HepG2 (cell line): ENCODE results near the gene C22orf39. TPM values are rescaled to one million over a fixed set of nuclear protein-coding genes. Genes with fewer than 3 reads are reported as not detected.

ENCODE experiments used
- ADNP ChIP-seq: sonication (generic); formaldehyde crosslinking; IDR thresholded peaks from 2 replicates; pipeline ENCODE4 v1.4.0; 2020; ENCODE audit warnings: missing genetic modification reagents
- ARHGAP35 ChIP-seq: sonication (generic); formaldehyde crosslinking; IDR thresholded peaks from 2 replicates; pipeline ENCODE4 v1.9.0; 2022; ENCODE audit warnings: mild to moderate bottlenecking, inconsistent platforms, moderate library complexity, missing genetic modification reagents, borderline replicate concordance
- ATM ChIP-seq: fragments of 450-650 bp; IDR thresholded peaks from 2 replicates; pipeline ENCODE4 v1.7.1; 2017; ENCODE audit warnings: mild to moderate bottlenecking, borderline replicate concordance
- CAMTA2 ChIP-seq: sonication (generic); formaldehyde crosslinking; IDR thresholded peaks from 2 replicates; pipeline ENCODE4 v1.4.0; 2020; ENCODE audit warnings: mild to moderate bottlenecking, missing genetic modification reagents, borderline replicate concordance
- CBX5 ChIP-seq: sonication (generic); formaldehyde crosslinking; IDR thresholded peaks from 2 replicates; pipeline ENCODE4 v1.4.0; 2020; ENCODE audit warnings: missing genetic modification reagents, borderline replicate concordance
- GABPB1 ChIP-seq: IDR thresholded peaks from 2 replicates; pipeline ENCODE4 v1.6.1; 2016; ENCODE audit warnings: mild to moderate bottlenecking, missing genetic modification reagents, moderate library complexity, missing compliant biosample characterization
- HIVEP1 ChIP-seq: sonication (generic); formaldehyde crosslinking; IDR thresholded peaks from 2 replicates; pipeline ENCODE4 v1.4.0; 2020; ENCODE audit warnings: mild to moderate bottlenecking, missing genetic modification reagents
- JUNB ChIP-seq: sonication (generic); formaldehyde crosslinking; IDR thresholded peaks from 2 replicates; pipeline ENCODE4 v1.8.0; 2022; ENCODE audit warnings: missing genetic modification reagents, mild to moderate bottlenecking, borderline replicate concordance
- MAZ ChIP-seq, 2 experiments: sonication (generic) in 1 of 2; formaldehyde crosslinking in 1 of 2; IDR thresholded peaks; 2 replicates each; pipeline versions ENCODE4 v1.5.0 to v1.6.1; 2012 to 2020; ENCODE audit warnings: low read depth in 2 of 2, mild to moderate bottlenecking in 2 of 2, borderline replicate concordance in 1 of 2, improper control_type of control experiment in 1 of 2, low read length in 1 of 2, missing genetic modification reagents in 1 of 2, moderate library complexity in 1 of 2
- MEIS1 ChIP-seq: sonication (generic); formaldehyde crosslinking; IDR thresholded peaks from 2 replicates; pipeline ENCODE4 v1.9.0; 2021; ENCODE audit warnings: mild to moderate bottlenecking, missing genetic modification reagents, moderate library complexity, borderline replicate concordance
- SIN3B ChIP-seq: fragments of 150-350 bp; IDR thresholded peaks from 2 replicates; pipeline ENCODE4 v1.6.1; 2014; ENCODE audit warnings: low read length
- SP1 ChIP-seq, 2 experiments: fragments of 450-650 bp in 1 of 2; sonication (generic) in 1 of 2; formaldehyde crosslinking in 1 of 2; IDR thresholded peaks; 2 replicates each; pipeline versions ENCODE4 v1.4.0 to v1.6.1; 2016 to 2020; ENCODE audit warnings: missing genetic modification reagents in 1 of 2
- STAG1 ChIP-seq: sonication (generic); formaldehyde crosslinking; IDR thresholded peaks from 2 replicates; pipeline ENCODE4 v1.4.0; 2020; ENCODE audit warnings: missing genetic modification reagents
- TCF12 ChIP-seq, 2 experiments: fragments of 450-650 bp in 1 of 2; sonication (generic) in 1 of 2; formaldehyde crosslinking in 1 of 2; IDR thresholded peaks; 2 replicates each; pipeline versions ENCODE4 v1.6.1 to v1.8.0; 2017 to 2022; ENCODE audit warnings: antibody characterized with exemption in 1 of 2, mild to moderate bottlenecking in 1 of 2, missing genetic modification reagents in 1 of 2, moderate library complexity in 1 of 2
- YY1 ChIP-seq: IDR thresholded peaks from 2 replicates; pipeline ENCODE4 v1.6.1; 2011; ENCODE audit warnings: low read length, low read depth, moderate library complexity, mild to moderate bottlenecking; ENCODE audit not compliant: insufficient read depth, insufficient replicate concordance
- ZNF256 ChIP-seq: sonication (generic); formaldehyde crosslinking; conservative IDR thresholded peaks from 2 replicates; pipeline ENCODE4 v1.4.0; 2020; ENCODE audit warnings: missing genetic modification reagents
- ZNF354B ChIP-seq: sonication (generic); formaldehyde crosslinking; IDR thresholded peaks from 2 replicates; pipeline ENCODE4 v1.8.0; 2022; ENCODE audit warnings: mild to moderate bottlenecking, missing genetic modification reagents
- ZNF468 ChIP-seq: sonication (generic); formaldehyde crosslinking; IDR thresholded peaks from 2 replicates; pipeline ENCODE4 v1.8.0; 2022; ENCODE audit warnings: mild to moderate bottlenecking, moderate library complexity, missing genetic modification reagents
- ZNF510 ChIP-seq: sonication (generic); formaldehyde crosslinking; IDR thresholded peaks from 2 replicates; pipeline ENCODE4 v1.4.0; 2020; ENCODE audit warnings: low read depth, mild to moderate bottlenecking, missing genetic modification reagents
- ZNF790 ChIP-seq: sonication (generic); formaldehyde crosslinking; IDR thresholded peaks from 2 replicates; pipeline ENCODE4 v1.8.0; 2022; ENCODE audit warnings: missing genetic modification reagents, mild to moderate bottlenecking, borderline replicate concordance
- polyA plus RNA-seq, 8 experiments: library from polyadenylated mRNA; depleted of rRNA in 3 of 8; stranded (reverse) in 7 of 8; unstranded in 1 of 8; fragments of >200 nt; fragmentation: Illumina TruSeq in 4 of 8; extraction: Trizol in 4 of 8; gene quantifications; 2 replicates each; pipeline versions ENCODE4 v1.2.1 to v1.2.3, GENCODE V29; 2011 to 2016; ENCODE audit warnings: low read depth in 4 of 8, missing spikeins in 1 of 8, mixed read lengths in 1 of 8; ENCODE audit not compliant: insufficient read depth in 1 of 8
- total RNA-seq, 5 experiments: library from RNA; depleted of rRNA; stranded (reverse); fragments of >200 nt; fragmentation: Illumina TruSeq; extraction: Trizol; gene quantifications; 2 replicates each; pipeline ENCODE4 v1.2.3, GENCODE V29; 2016; ENCODE audit warnings: low read depth in 1 of 5
- TF ChIP-seq, protein P1 (sequence below): sonication (generic); formaldehyde crosslinking; conservative IDR thresholded peaks from 2 replicates; pipeline ENCODE4 v1.5.0; 2020; ENCODE audit warnings: missing genetic modification reagents
- TF ChIP-seq, protein P2 (sequence below): sonication (generic); formaldehyde crosslinking; IDR thresholded peaks from 2 replicates; pipeline ENCODE4 v1.4.0; 2020; ENCODE audit warnings: mild to moderate bottlenecking, missing genetic modification reagents
- TF ChIP-seq, protein P3 (sequence below): sonication (generic); formaldehyde crosslinking; IDR thresholded peaks from 2 replicates; pipeline ENCODE4 v1.8.1; 2023; ENCODE audit warnings: missing genetic modification reagents, inconsistent platforms, borderline replicate concordance

The C22orf39 gene
- total and polyA plus RNA-seq, 2 of the 13 experiments (the other 11 are each of a cell fraction or from before 2014, with no cell fraction given) = 23.4 to 26.4 TPM

DNA sequence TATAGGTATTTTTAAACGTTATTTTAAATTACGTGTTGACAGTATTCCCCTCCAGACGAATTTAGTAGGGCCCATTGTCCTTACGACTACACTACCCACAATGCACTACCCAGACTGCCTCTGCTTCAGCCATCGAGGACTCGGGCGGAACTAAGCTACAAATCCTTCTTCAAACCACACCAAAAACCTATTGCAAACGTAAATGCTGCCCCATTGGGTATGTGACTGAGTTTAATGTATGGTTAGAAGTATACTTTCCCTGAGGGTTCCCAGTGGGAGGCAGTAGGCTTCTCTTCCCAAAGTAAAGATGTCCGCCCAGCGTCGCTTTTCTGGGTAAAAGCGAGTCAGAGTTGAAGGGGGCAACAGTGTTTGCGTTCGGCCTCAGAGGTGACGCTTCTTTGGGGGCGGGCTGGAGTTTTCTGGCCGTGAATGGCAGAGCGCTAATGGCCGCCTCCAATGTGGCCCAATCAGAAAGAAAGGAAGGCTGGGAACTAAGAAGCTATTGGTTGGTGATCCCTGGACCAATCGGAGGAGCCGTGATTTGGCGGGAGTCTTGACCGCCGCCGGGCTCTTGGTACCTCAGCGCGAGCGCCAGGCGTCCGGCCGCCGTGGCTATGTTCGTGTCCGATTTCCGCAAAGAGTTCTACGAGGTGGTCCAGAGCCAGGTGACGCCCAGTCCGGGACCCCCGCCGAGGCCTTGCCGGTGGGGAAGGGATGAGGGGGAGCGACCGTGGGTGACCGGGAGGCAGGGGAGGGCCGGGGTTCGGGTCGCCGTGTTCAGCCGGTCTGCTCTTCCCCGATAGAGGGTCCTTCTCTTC is 32.1 kb upstream of the C22orf39 start, which contains the start of gene CDC45 (continued):
- TF ChIP-seq MAZ (IDR thresholded peaks at IDR 0.05; ENCODE audit: borderline replicate concordance, low read depth, low read length) = peak; percentile 71; the same call in 1 of the 2 replicates
- peak; percentile 31; the same call in 1 of the 2 replicates for TF ChIP-seq MAZ (CRISPR knock-in tag; IDR thresholded peaks at IDR 0.05; ENCODE audit: low read depth)
- no peak for TF ChIP-seq ADNP (CRISPR knock-in tag)
- no peak for TF ChIP-seq CBX5 (CRISPR knock-in tag)
- TF ChIP-seq ZNF468 (CRISPR knock-in tag) = 0 out of 2 replicates have a peak, but pooled peaks have one; percentile 31
- TF ChIP-seq TCF12 (IDR thresholded peaks at IDR 0.05) = no peak
- TF ChIP-seq TCF12 (CRISPR knock-in tag; IDR thresholded peaks at IDR 0.05) = no peak
- TF ChIP-seq CAMTA2 (CRISPR knock-in tag) = no peak
- no peak for TF ChIP-seq ZNF354B (CRISPR knock-in tag)
- TF ChIP-seq MEIS1 (CRISPR knock-in tag) = no peak
- TF ChIP-seq YY1 = peak; percentile 97
- no peak for TF ChIP-seq SP1 (IDR thresholded peaks at IDR 0.05)
- TF ChIP-seq SP1 (CRISPR knock-in tag; IDR thresholded peaks at IDR 0.05) = peak; percentile 14; the same call in 1 of the 2 replicates
- TF ChIP-seq, protein P1, sequence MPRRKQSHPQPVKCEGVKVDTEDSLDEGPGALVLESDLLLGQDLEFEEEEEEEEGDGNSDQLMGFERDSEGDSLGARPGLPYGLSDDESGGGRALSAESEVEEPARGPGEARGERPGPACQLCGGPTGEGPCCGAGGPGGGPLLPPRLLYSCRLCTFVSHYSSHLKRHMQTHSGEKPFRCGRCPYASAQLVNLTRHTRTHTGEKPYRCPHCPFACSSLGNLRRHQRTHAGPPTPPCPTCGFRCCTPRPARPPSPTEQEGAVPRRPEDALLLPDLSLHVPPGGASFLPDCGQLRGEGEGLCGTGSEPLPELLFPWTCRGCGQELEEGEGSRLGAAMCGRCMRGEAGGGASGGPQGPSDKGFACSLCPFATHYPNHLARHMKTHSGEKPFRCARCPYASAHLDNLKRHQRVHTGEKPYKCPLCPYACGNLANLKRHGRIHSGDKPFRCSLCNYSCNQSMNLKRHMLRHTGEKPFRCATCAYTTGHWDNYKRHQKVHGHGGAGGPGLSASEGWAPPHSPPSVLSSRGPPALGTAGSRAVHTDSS (CRISPR knock-in tag) = no peak
- TF ChIP-seq, protein P2, sequence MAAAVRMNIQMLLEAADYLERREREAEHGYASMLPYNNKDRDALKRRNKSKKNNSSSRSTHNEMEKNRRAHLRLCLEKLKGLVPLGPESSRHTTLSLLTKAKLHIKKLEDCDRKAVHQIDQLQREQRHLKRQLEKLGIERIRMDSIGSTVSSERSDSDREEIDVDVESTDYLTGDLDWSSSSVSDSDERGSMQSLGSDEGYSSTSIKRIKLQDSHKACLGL = peak; percentile 71; the same call in 1 of the 2 replicates
- no peak for TF ChIP-seq ZNF790 (CRISPR knock-in tag)
- TF ChIP-seq, protein P3, sequence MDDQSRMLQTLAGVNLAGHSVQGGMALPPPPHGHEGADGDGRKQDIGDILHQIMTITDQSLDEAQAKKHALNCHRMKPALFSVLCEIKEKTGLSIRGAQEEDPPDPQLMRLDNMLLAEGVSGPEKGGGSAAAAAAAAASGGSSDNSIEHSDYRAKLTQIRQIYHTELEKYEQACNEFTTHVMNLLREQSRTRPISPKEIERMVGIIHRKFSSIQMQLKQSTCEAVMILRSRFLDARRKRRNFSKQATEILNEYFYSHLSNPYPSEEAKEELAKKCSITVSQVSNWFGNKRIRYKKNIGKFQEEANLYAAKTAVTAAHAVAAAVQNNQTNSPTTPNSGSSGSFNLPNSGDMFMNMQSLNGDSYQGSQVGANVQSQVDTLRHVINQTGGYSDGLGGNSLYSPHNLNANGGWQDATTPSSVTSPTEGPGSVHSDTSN (CRISPR knock-in tag) = no peak
- no peak for TF ChIP-seq STAG1 (CRISPR knock-in tag)
- peak; percentile 87 for TF ChIP-seq GABPB1 (CRISPR knock-in tag)
- no peak for TF ChIP-seq ATM
- peak; percentile 98 for TF ChIP-seq SIN3B
- 0 out of 2 replicates have a peak, but pooled peaks have one; percentile 88 for TF ChIP-seq ZNF510 (CRISPR knock-in tag)
- no peak for TF ChIP-seq ARHGAP35 (CRISPR knock-in tag)
- no peak for TF ChIP-seq HIVEP1 (CRISPR knock-in tag)
- no peak for TF ChIP-seq ZNF256 (CRISPR knock-in tag)
- TF ChIP-seq JUNB (CRISPR knock-in tag) = no peak
